Activated T-cell treated with anti-CD3 and anti-CD28 coated beads for 24 hours (primary cell): ENCODE results near the gene CENPP.
"Not testable (repeated sequence)": the region's sequence is repeated elsewhere in the genome, so short reads cannot be mapped to it uniquely, and the experiment has no call there.

Experiments used
- DNase-seq: peaks from one replicate; pipeline ENCODE4 v3.0.0-alpha.2; 2020; ENCODE audit warnings: low read depth

CENPP gene

DNA sequence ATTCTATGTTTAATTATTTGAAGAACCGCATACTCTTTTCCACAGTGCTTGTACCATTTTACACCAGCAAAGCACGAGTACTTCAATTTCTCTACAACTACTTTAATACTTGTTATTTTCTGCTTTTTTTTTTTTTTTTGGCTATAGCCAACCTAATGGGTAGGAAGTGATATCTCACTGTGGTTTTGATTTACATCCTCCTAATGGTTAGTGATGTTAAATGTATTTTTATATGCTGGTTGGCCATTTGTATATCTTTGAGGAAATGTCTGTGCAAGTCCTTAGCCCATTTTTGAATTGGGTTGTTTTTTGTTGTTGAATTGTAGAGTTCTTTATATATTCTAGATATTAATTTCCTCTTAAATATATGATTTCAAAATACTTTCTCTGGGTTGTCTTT lies 56.0 kb downstream of the CENPP start:
- DNase-seq = no peak

DNA sequence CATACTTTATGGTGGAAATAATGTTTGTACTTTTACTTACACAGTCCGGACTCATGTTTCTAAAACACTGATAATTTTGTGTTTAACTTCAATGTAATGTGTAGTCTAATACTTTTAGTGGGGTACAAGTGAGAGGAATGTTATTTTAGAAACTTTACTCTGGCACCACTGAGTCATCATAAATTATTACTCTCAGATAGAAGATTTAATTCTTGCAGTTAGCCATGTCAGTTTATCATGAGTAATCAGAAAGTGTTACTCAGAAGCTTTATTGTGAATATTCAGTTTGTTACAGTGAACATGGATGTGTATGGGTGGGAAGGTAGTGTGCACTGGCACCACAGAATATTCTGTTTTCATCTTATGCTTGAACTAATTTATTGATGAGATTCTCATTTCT lies 58.6 kb downstream of the CENPP start:
- no peak for DNase-seq

- DNase-seq = no peak
Observed at GRCh38 chr9:92385001-92385400, 59.2 kb downstream of the CENPP start.

- no peak for DNase-seq
Observed at GRCh38 chr9:92385477-92385876, 59.7 kb downstream of the CENPP start.

DNA sequence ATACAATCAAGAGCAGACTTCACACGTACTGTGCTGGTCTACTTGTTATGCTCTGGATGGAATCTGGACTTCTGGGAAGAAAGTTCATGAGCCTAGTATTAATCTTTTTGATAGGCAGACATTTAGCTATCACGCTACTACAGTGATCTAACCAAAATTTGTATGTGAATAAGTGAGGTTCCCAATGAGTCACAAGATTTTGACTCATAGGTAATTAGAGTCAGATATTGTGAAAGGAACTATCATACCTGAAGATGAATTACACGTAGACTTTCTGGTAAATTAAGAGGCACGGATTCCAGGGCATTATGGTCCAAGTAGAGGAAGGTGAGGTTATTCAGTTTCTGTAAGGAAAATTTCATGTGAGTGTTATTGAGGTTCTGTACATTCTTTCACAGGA lies 60.2 kb downstream of the CENPP start:
- DNase-seq = no peak

DNA sequence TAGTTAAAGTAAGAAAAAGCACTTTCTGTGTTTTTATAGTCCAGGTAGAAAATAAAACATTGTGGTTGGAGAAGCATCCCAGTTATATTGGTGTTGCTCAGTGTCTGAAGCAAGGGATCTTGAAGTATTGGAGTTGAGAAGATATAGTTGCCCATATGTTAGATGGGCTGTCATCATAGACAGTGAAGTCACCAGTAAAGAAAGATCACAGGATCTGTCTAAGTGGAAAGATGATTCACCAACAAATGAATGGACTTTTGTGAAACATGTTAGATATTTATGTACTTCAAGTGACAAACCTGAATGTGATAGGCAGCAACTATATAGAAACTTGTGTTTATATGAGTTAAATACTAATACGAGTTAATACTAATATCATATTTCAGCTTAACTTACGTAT lies 66.9 kb downstream of the CENPP start:
- no peak for DNase-seq

GRCh38 chr9:92393686-92394085 lies 67.9 kb downstream of the CENPP start:
- no peak for DNase-seq

DNA sequence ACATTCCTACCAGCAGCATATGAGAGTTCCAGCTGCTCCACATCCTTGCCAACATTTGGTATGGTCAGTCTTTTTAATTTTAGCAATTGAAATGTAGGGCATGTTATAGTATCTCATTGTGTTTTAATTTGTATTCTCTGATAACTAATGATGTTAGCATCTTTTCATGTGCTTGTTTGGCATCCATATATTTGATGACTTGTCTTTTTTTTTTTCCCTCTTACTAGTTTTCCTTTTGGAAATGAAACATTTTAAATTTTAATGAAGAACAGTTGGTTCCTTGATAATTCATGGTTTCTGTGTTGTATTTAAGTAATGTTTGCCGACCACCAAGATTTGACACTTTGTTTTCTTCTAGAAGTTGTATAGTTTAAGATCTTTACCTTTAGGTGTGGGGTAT lies 69.9 kb downstream of the CENPP start:
- DNase-seq = no peak

DNA sequence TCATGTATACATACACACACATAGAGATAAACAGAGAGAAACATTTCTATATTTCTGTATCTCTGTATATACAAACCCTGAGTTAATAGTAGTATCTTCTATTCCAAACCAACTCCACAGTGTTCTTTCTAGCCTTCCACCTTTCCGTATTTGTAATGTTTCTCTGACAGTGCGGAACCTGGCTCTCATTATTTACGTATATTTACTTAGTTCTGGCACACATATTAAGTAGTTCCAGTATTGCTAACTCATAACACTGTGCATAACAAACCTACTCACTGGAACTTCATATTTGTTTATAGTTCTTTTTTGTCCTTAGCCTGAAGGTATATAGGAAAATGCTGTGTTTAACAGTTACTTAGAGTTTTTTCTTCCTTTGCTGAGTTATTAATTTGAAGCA lies 72.1 kb downstream of the CENPP start:
- no peak for DNase-seq

DNA sequence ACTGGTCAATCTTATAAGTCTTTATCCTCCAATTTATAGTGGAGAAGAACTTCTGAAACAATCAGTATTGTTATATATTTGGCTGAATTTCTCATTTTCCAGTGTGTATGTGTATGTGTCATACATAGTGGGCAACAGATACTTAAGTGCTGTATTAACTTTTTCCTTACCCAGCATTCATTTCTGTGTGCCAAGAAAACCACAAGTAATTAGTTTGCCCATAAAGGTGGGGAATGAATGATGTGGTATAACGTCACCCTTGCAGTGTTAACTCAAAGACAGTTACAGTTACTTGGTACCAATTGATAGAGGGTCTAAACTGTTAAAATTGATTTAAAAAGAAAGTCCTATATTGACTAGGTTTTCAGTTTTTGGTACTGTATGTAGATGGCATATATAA lies 76.6 kb downstream of the CENPP start:
- DNase-seq = no peak

DNA sequence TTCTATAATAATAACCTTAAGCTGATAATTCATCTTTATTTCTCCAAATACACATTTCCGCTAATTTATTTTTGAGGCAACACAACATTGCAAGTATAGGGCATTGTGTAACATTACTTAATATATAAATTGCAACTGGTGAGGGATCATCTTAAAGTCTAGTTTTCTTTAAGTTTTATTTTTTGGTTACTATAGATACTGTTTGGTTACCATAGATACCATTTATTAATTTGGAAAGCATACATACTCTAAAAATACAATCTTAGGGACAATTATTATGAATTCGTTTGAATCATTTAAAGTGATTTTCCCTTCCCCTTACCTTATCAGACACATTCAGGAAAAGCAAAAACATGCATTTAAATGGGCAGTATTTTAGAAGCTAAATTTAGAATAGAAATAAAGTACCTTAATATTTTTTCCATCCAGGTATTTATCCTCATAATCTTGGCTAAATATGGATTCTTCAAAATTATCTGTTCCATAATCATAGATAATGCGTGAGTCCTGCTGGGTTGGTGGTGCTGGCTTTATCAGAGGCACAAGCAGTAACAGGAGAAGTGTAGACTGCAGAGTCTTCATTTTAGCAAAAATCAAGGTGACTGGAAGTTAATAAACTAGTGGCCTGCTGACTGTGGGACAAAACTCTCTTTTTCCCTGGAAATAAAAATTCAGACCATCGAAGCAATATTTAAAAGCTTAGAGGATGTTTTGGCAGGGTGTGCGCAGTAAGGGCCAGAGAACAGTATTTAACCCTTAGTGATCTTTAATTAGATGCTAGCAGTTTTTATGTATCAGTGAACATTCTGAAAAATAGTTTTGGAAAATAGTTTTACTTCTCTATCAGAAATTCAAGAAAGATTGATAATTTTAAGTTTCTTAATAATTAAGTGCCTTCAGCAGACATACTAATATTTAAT lies 77.3 kb downstream of the CENPP start:
- no peak for DNase-seq

DNA sequence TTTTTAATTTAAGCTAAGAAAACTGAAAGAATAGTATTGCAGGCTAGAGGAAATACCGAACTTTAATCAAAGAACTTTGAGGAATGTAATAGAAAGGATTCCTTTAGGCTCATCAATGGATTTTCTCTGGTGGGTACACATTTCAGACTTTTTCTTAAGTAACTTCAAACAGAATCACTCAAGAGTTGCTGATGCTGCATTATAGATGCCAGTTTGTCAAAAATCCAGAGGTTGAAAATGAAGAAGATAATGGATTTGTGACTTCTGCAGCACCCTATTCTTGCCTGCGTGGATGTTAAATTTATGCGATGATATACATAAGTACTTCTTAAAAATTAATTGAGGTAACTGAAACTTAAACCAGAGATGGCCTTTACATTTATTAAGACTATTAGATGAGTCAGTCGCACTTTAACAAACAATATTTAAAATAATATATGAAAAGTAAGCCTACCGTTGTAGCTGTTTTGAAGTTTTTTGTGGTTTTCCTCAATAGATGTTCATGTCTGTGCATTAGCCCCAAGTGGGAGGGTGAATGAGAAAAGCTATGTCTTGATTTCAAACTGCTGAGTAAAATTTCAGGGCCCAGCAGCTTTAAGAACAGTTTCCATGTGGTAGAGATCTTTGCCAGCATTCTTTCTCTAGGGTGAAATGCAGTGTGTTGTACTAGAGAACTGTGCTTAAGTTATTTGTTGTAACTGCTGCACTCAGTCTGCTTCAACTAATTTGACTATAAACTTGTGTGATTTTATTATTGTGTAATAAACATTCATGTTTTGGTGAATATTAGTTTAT lies 78.5 kb downstream of the CENPP start, which contains the start of gene OGN:
OGN (minus strand) TSS at position 537 of the 795 bp plus-strand sequence. CDS start 1,171 bp downstream, outside the sequence.
- DNase-seq = no peak

DNA sequence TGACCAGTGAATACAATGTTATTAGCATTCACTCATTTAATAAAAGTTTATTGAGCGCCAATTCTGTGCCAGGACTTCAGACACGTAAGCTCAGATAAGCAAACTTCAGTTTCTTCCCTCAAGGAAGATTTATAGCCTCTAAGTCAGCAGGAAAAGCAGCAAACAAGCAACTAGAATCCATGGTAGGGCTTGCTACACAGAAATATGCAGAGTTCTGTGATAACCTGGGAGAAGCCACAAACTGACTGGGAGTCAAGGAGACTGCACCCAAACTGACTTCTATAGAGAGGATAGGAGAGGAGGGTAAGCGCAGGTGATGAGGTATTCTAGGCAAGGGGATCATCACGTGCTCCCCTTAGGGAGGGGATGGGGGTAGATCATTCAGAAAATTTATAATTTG lies 80.1 kb downstream of the CENPP start:
- no peak for DNase-seq

DNA sequence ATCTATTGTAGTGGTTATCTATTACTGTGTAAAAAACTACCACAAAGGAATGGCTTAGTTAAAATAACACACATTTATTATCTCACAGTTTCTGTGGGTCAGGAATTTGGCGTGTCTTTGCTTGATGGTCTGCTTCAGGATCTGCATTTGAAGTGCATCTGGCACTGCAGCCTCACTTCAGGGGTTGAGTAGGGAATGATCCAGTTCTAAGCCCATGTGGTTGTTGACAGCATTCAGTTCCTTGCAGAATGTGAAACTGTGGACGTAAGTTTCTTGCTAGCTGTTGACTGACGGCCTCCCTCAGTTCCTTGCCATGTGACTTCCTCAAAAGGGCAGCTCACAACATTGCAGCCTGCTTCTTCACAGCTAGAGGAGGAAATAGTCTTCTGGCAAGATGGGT lies 80.7 kb downstream of the CENPP start:
- DNase-seq = peak; percentile 3

DNA sequence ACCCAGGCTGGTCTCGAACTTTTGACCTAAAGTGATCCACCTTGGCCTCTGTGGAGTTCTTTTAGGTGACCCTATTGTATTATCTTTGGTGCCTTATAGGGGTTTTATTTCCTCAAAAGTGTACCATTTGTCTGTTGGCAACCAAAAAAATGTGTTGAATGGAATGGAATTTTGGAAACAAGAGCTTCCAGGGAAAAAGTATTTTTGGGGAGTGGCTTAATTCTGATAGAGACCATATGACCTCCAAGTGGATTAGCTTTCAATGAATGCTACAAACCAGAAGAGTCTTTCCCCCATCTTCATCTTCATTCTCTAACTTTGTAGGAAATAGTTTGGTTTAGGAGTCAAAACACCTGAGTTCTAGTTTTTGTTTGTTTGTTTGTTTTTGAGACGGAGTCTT lies 82.1 kb downstream of the CENPP start:
- DNase-seq = no peak

- DNase-seq = no peak
Observed at GRCh38 chr9:92408747-92409478, 83.2 kb downstream of the CENPP start.

GRCh38 chr9:92411157-92411556 lies 85.4 kb downstream of the CENPP start:
- not testable (repeated sequence) for DNase-seq

GRCh38 chr9:92414566-92414965 lies 88.8 kb downstream of the CENPP start:
- no peak for DNase-seq

- no peak for DNase-seq
Observed at GRCh38 chr9:92422611-92423338, 97.0 kb downstream of the CENPP start.

DNA sequence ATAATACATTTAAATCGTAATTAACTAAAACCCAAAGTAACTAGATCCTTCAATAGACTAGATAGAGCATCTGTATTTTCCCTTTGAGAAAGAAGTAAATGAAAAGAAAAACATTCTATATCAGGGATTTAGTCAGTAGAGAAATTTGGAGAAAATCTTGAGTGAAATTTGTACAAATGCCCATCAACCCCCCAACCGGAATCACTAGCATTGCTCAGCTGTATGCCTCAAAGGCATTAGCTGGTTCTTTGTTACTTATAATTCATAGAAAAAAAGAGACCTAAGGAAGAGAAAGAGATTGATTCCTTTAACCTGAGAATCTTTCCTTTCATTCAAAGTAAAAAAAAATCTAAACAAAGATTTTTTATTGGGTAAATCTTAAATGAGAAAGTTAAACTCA lies 97.9 kb downstream of the CENPP start:
- DNase-seq = no peak

DNA sequence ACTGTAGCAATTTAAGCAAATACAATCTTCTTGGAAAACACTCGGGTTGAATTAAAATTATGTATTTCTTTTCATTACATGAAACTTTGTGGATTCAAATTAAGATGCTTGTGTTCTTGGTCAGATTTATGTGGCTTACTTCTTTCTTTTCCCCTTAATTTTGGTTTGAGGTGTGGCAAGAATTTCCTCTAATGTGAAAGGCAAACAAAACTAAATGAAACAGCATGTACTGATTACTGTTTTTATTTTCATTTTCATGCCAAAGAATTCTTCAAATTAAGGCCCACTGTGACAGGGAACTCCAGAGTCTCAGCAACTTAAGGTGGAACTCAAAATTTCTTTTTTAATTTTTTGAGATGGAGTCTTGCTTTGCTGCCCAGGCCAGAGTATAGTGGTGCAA lies 98.6 kb downstream of the CENPP start, which contains the start of gene OMD:
OMD (minus strand) TSS at position 132 of the 400 bp plus-strand sequence. CDS start 6,913 bp downstream, outside the sequence.
- DNase-seq = no peak

DNA sequence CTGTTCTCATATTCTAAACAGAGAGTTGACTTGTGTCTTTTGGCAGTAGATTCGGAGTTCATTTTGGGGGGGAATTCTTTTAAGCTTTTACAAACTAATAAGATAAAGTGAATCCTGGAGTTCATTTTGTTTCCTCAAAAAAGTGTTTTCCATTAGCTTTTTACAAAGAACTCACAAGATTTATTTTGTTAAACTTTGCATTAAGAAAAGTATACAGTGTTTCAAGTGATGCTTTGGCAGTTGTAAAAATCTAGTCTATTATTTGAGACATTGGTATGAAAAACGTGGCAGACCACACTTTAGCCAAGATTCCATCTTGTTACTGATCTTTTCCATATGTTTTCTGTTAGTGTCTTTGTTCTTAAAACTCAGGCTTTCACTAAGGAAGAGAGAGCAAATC lies 99.7 kb downstream of the CENPP start:
- DNase-seq = no peak
